ENCODE data around the gene CYP4X1.

CYP4X1 gene

DNA sequence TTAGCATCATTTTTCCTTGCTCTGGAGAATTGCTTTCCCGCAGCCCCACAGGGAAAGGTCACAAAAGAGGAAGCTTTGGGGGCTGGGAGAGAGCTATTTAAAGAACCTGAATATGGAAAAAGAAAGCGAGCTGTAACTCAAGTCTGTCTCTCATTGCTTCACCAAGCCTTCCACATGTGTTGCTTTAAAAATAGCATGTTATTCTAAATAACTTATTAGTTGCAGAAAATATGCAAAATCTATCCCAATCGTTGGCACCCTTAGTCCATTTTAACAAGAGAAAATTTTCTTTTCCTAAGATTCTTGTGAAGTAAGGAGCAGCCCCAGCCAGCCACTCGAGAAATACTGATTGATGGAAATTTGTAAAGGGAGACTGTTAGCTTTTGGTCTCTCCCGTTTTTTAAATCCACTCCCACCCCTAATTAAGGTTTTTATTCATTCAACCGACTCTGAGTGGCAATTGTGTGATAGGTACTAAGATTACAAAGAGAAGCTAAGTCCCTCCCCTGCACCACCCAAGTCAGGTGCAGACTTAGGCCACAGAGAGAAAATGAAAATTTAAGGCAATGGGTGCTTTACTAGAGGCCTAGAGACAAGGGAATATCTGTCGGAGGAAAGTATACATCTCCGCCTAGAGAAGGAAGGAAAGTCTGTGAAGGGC is 802 bp downstream of the CYP4X1 start:
- no peak for DNase-seq (ENCODE audit: extremely low spot score)
- ChIA-PET CTCF (no interaction called here), POLR2A (no interaction called here)
- no peak for TF ChIP-seq BHLHE40 (IDR thresholded peaks at IDR 0.05; ENCODE audit: borderline replicate concordance)
- TF ChIP-seq ZNF384 (IDR thresholded peaks at IDR 0.05) = no peak
- TF ChIP-seq CTBP1 (IDR thresholded peaks at IDR 0.05; ENCODE audit: borderline replicate concordance) = no peak
- no peak for TF ChIP-seq TARDBP (IDR thresholded peaks at IDR 0.05)
- TF ChIP-seq SP1 (IDR thresholded peaks at IDR 0.05) = no peak
- no peak for TF ChIP-seq FOXM1 (IDR thresholded peaks at IDR 0.05; ENCODE audit: borderline replicate concordance)
- no peak for TF ChIP-seq L3MBTL2 (conservative IDR thresholded peaks at IDR 0.05)
- TF ChIP-seq ELF4 (IDR thresholded peaks at IDR 0.05) = no peak
- TF ChIP-seq ARNT (IDR thresholded peaks at IDR 0.05) = no peak
- no peak for TF ChIP-seq NFRKB (IDR thresholded peaks at IDR 0.05)
- TF ChIP-seq HDGF (IDR thresholded peaks at IDR 0.05; ENCODE audit: borderline replicate concordance) = no peak
- TF ChIP-seq FOXA1 (IDR thresholded peaks at IDR 0.05) = no peak
- no peak for TF ChIP-seq FOXK2 (IDR thresholded peaks at IDR 0.05)
- TF ChIP-seq SUZ12 (IDR thresholded peaks at IDR 0.05) = no peak
- no peak for TF ChIP-seq PKNOX1 (IDR thresholded peaks at IDR 0.05)
- no peak for TF ChIP-seq LEF1 (IDR thresholded peaks at IDR 0.05; ENCODE audit: borderline replicate concordance)

GRCh38 chr1:47030170-47030805 is 6.8 kb downstream of the CYP4X1 start:
- CTCF ChIA-PET = interaction anchor here (1.9 kb wide), 1 partner anchor 145 kb away, joined by 4 read pairs; no protein-coding TSS in a partner anchor
- POLR2A ChIA-PET = no interaction called here
- DNase-seq (ENCODE audit: extremely low spot score) = no peak
- TF ChIP-seq ZNF384 (IDR thresholded peaks at IDR 0.05) (no peak), L3MBTL2 (conservative IDR thresholded peaks at IDR 0.05) (no peak), TARDBP (IDR thresholded peaks at IDR 0.05) (no peak), ARNT (IDR thresholded peaks at IDR 0.05) (no peak), FOXK2 (IDR thresholded peaks at IDR 0.05) (no peak), ELF4 (IDR thresholded peaks at IDR 0.05) (no peak), PKNOX1 (IDR thresholded peaks at IDR 0.05) (no peak), SUZ12 (IDR thresholded peaks at IDR 0.05) (no peak), HDGF (IDR thresholded peaks at IDR 0.05; ENCODE audit: borderline replicate concordance) (no peak), LEF1 (IDR thresholded peaks at IDR 0.05; ENCODE audit: borderline replicate concordance) (no peak), CTBP1 (IDR thresholded peaks at IDR 0.05; ENCODE audit: borderline replicate concordance) (no peak), FOXM1 (IDR thresholded peaks at IDR 0.05; ENCODE audit: borderline replicate concordance) (no peak), NFRKB (IDR thresholded peaks at IDR 0.05) (no peak), BHLHE40 (IDR thresholded peaks at IDR 0.05; ENCODE audit: borderline replicate concordance) (no peak), FOXA1 (IDR thresholded peaks at IDR 0.05) (no peak), SP1 (IDR thresholded peaks at IDR 0.05) (no peak)

DNA sequence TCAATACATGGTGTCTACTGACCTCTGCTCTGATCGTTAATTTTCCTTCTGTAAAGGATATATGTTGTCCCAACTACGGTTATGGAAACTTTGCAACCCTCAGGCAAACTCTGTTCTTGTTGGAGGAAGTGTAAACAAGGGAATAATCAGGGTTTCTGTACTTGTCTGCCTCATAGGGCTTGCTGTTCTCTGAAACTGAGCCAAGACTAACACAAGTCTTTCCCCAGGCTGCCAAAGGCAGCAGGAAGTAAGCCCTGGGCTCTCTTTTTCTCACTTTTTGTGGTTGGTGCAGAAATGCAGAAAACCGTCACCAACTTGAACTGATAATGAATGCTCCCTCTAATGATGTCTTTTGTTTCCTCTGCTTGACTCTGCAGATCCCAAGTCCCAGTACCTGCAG is 7.6 kb downstream of the CYP4X1 start:
- DNase-seq (ENCODE audit: extremely low spot score) = no peak
- CTCF ChIA-PET = interaction anchor here (1.9 kb wide), 1 partner anchor 145 kb away, joined by 4 read pairs; no protein-coding TSS in a partner anchor
- no peak for TF ChIP-seq TARDBP (IDR thresholded peaks at IDR 0.05)
- no peak for TF ChIP-seq CTBP1 (IDR thresholded peaks at IDR 0.05; ENCODE audit: borderline replicate concordance)
- TF ChIP-seq ELF4 (IDR thresholded peaks at IDR 0.05) = no peak
- no peak for TF ChIP-seq FOXK2 (IDR thresholded peaks at IDR 0.05)
- POLR2A ChIA-PET = no interaction called here

DNA sequence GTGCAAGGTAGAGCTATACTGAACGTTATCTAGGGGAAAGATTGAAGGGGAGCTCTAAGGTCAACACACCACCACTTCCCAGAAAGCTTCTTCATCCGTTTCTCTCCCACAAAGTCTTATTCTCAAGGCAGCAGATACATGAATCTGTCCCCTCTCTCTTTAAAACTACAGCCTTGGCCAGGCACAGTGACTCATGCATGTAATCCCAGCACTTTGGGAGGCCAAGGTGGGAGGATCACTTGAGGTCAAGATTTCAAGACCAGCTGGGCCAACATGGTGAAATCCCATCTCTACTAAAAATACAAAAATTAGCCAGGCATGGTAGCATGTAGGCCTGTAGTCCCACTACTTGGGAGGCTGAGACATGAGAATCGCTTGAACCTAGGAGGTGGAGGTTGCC is 8.1 kb downstream of the CYP4X1 start:
- TF ChIP-seq FOXK2 (IDR thresholded peaks at IDR 0.05) (no peak), NFRKB (IDR thresholded peaks at IDR 0.05) (no peak), PKNOX1 (IDR thresholded peaks at IDR 0.05) (no peak), LEF1 (IDR thresholded peaks at IDR 0.05; ENCODE audit: borderline replicate concordance) (no peak), ARNT (IDR thresholded peaks at IDR 0.05) (no peak), FOXM1 (IDR thresholded peaks at IDR 0.05; ENCODE audit: borderline replicate concordance) (no peak), ELF4 (IDR thresholded peaks at IDR 0.05) (no peak)
- ChIA-PET CTCF (no interaction called here), POLR2A (no interaction called here)
- DNase-seq (ENCODE audit: extremely low spot score) = no peak

GRCh38 chr1:47036764-47037163 is 13.3 kb downstream of the CYP4X1 start:
- ChIA-PET CTCF (no interaction called here), POLR2A (no interaction called here)
- DNase-seq (ENCODE audit: extremely low spot score) = no peak
- TF ChIP-seq SUZ12 (IDR thresholded peaks at IDR 0.05) (no peak), TARDBP (IDR thresholded peaks at IDR 0.05) (no peak), HDGF (IDR thresholded peaks at IDR 0.05; ENCODE audit: borderline replicate concordance) (no peak), BHLHE40 (IDR thresholded peaks at IDR 0.05; ENCODE audit: borderline replicate concordance) (no peak), LEF1 (IDR thresholded peaks at IDR 0.05; ENCODE audit: borderline replicate concordance) (no peak)

DNA sequence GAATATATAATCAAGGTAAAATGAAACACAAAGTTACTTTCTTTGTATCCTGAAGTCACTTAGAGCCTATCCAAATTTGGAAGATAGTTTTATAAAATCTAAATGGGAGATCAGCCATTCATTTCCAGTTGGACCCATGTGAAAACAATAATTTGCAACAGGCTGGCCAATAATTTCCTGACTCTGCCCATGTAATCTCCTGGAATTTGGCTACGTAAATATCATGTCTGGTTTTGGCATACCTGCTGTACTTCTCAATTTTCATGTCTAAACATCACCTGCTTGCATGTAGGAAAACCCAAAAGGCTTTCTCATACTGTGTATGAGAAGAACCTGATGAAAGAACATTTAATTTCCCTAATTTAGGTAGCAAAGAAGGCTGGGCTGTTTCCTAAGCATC is 35.9 kb downstream of the CYP4X1 start:
- CTCF ChIA-PET = no interaction called here
- DNase-seq (ENCODE audit: extremely low spot score) = no peak
- POLR2A ChIA-PET = no interaction called here
- no peak for TF ChIP-seq L3MBTL2 (conservative IDR thresholded peaks at IDR 0.05)
- TF ChIP-seq PKNOX1 (IDR thresholded peaks at IDR 0.05) = no peak
- no peak for TF ChIP-seq FOXK2 (IDR thresholded peaks at IDR 0.05)
- TF ChIP-seq LEF1 (IDR thresholded peaks at IDR 0.05; ENCODE audit: borderline replicate concordance) = no peak
- no peak for TF ChIP-seq BHLHE40 (IDR thresholded peaks at IDR 0.05; ENCODE audit: borderline replicate concordance)
- no peak for TF ChIP-seq ZNF384 (IDR thresholded peaks at IDR 0.05)
- no peak for TF ChIP-seq NFRKB (IDR thresholded peaks at IDR 0.05)

Data from HEK293T (cell line).